Activated CD8-positive, alpha-beta memory T cell treated with anti-CD3 and anti-CD28 coated beads for 48 hours (primary cell): ENCODE results near the gene ZDHHC11B.
"Not testable (repeated sequence)": the region's sequence is repeated elsewhere in the genome, so short reads cannot be mapped to it uniquely, and the experiment has no call there.

Experiments used
- DNase-seq, 3 experiments: peaks; one replicate each; pipeline ENCODE4 v3.0.0-alpha.2; 2020; ENCODE audit warnings: low read depth in 2 of 3, low spot score in 2 of 3

ZDHHC11B gene

GRCh38 chr5:770585-770984 lies 13.9 kb downstream of the ZDHHC11B start:
- not testable (repeated sequence) for DNase-seq

- DNase-seq, result not testable (repeated sequence)
Measured at GRCh38 chr5:769485-770145, 14.9 kb downstream of the ZDHHC11B start.

- no peak for DNase-seq
Measured at GRCh38 chr5:766666-767431, 17.7 kb downstream of the ZDHHC11B start.

- DNase-seq, result no peak
Measured at GRCh38 chr5:765948-766631, 18.4 kb downstream of the ZDHHC11B start.

GRCh38 chr5:763998-764781 lies 20.3 kb downstream of the ZDHHC11B start:
- DNase-seq, result no peak

- DNase-seq, result no peak
Measured at GRCh38 chr5:763397-763796, 21.1 kb downstream of the ZDHHC11B start.

- DNase-seq, result not testable (repeated sequence)
Measured at GRCh38 chr5:762996-763395, 21.5 kb downstream of the ZDHHC11B start.

GRCh38 chr5:761854-762710 lies 22.4 kb downstream of the ZDHHC11B start:
- DNase-seq, result no peak

GRCh38 chr5:761059-761771 lies 23.3 kb downstream of the ZDHHC11B start:
- no peak for DNase-seq

GRCh38 chr5:760363-761058 lies 24.0 kb downstream of the ZDHHC11B start:
- no peak for DNase-seq

GRCh38 chr5:759781-760362 lies 24.7 kb downstream of the ZDHHC11B start:
- DNase-seq, result no peak

- DNase-seq, result no peak
Measured at GRCh38 chr5:759111-759751, 25.3 kb downstream of the ZDHHC11B start.

- DNase-seq, result no peak
Measured at GRCh38 chr5:758698-759053, 25.9 kb downstream of the ZDHHC11B start.

- DNase-seq, result no peak
Measured at GRCh38 chr5:757931-758697, 26.4 kb downstream of the ZDHHC11B start.

- DNase-seq, result no peak
Measured at GRCh38 chr5:757346-757930, 27.1 kb downstream of the ZDHHC11B start.

- DNase-seq, result no peak
Measured at GRCh38 chr5:756865-757345, 27.6 kb downstream of the ZDHHC11B start.

GRCh38 chr5:756171-756570 lies 28.4 kb downstream of the ZDHHC11B start:
- DNase-seq, result no peak
